ENCODE measurements around the gene AEBP2. TPM values are rescaled to one million over a fixed set of nuclear protein-coding genes. Genes with fewer than 3 reads are reported as not detected.
"Not testable (repeated sequence)": the region's sequence is repeated elsewhere in the genome, so short reads cannot be mapped to it uniquely, and the experiment has no call there.

Gene AEBP2
- total RNA-seq, 3 donors from 2014 or later (not counting 1 experiment from before 2014, with no cell fraction given), result 57.1 to 79.5 (median 61.8) TPM

DNA sequence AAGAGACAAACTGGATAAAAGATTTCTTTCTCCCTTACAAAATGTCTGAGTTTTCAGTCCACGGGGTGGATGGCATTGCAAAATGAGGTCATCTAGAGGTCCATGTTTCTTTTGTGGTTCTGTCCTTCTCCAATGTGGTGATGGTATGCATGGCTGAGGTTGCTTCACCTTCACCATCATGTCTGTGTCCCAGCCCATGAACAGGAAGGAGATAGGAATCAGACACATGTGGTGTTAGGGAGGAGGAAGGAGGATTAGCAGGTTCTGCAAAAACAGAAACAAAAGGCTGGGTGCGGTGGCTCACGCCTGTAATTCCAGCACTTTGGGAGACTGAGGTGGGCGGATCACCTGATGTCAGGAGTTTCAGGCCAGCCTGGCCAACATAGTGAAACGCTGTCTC, 11.0 kb upstream of the AEBP2 start:
- Mint-ChIP-seq H3K4me3 (peak overlapping the region; percentile 47), H3K27me3 (ENCODE audit: low read depth in 2 of 2) (no peaks in the 10 kb centered on the region), H3K27ac (no peak overlapping the region), H3K36me3 (no peaks in the 10 kb centered on the region), H3K4me1 (peaks cover 10 to 11% of the 10 kb centered on the region in 2 donors), H3K9me3 (no peaks in the 10 kb centered on the region)
- DNase-seq, result no peak
- Histone ChIP-seq H3K27ac (ENCODE audit: low read length) (no peak overlapping the region), H3K4me1 (ENCODE audit: control insufficient read depth, insufficient read depth, low read length) (peaks cover 11% of the 10 kb centered on the region), H3K9me3 (ENCODE audit: control insufficient read depth, insufficient read depth, low read length) (no peaks in the 10 kb centered on the region), H3K36me3 (ENCODE audit: control insufficient read depth, insufficient read depth, low read length) (no peaks in the 10 kb centered on the region), H3K4me3 (ENCODE audit: low read length) (no peak overlapping the region), H3K27me3 (ENCODE audit: control insufficient read depth, insufficient read depth, low read length) (no peaks in the 10 kb centered on the region)
- intact Hi-C loops (cut with micrococcal nuclease), result no loop called here
- WGBS (ENCODE audit: insufficient coverage), result 49% methylated on average over 4 of the region's 5 CpGs
- TF ChIP-seq, protein P1, sequence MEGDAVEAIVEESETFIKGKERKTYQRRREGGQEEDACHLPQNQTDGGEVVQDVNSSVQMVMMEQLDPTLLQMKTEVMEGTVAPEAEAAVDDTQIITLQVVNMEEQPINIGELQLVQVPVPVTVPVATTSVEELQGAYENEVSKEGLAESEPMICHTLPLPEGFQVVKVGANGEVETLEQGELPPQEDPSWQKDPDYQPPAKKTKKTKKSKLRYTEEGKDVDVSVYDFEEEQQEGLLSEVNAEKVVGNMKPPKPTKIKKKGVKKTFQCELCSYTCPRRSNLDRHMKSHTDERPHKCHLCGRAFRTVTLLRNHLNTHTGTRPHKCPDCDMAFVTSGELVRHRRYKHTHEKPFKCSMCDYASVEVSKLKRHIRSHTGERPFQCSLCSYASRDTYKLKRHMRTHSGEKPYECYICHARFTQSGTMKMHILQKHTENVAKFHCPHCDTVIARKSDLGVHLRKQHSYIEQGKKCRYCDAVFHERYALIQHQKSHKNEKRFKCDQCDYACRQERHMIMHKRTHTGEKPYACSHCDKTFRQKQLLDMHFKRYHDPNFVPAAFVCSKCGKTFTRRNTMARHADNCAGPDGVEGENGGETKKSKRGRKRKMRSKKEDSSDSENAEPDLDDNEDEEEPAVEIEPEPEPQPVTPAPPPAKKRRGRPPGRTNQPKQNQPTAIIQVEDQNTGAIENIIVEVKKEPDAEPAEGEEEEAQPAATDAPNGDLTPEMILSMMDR (IDR thresholded peaks at IDR 0.05), result no peak
- peak in 2 of 3 donors; percentile 29 to 69 for ATAC-seq

DNA sequence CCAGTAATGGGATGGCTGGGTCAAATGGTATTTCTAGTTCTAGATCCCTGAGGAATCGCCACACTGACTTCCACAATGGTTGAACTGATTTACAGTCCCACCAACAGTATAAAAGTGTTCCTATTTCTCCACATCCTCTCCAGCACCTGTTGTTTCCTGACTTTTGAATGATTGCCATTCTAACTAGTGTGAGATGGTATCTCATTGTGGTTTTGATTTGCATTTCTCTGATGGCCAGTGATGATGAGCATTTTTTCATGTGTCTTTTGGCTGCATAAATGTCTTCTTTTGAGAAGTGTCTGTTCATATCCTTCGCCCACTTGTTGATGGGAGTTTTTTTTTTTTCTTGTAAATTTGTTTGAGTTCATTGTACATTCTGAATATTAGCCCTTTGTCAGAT, 9.8 kb upstream of the AEBP2 start:
- H3K27me3 ChIP-seq (ENCODE audit: control insufficient read depth, insufficient read depth, low read length); ATAC-seq; intact Hi-C loops (cut with micrococcal nuclease); H3K27ac ChIP-seq (ENCODE audit: low read length); H3K4me3 ChIP-seq (ENCODE audit: low read length); H3K36me3 ChIP-seq (ENCODE audit: control insufficient read depth, insufficient read depth, low read length); DNase-seq; H3K27me3 Mint-ChIP-seq (ENCODE audit: low read depth in 2 of 2); H3K9me3 Mint-ChIP-seq; H3K27ac Mint-ChIP-seq; H3K9me3 ChIP-seq (ENCODE audit: control insufficient read depth, insufficient read depth, low read length); H3K36me3 Mint-ChIP-seq; H3K4me3 Mint-ChIP-seq: not testable (repeated sequence)
- H3K4me1 Mint-ChIP-seq, result peaks cover 8 to 13% of the 10 kb centered on the region in 2 donors
- H3K4me1 ChIP-seq (ENCODE audit: control insufficient read depth, insufficient read depth, low read length), result peaks cover 15% of the 10 kb centered on the region
- WGBS (ENCODE audit: insufficient coverage), result 100% methylated on average over 1 of the region's 2 CpGs

DNA sequence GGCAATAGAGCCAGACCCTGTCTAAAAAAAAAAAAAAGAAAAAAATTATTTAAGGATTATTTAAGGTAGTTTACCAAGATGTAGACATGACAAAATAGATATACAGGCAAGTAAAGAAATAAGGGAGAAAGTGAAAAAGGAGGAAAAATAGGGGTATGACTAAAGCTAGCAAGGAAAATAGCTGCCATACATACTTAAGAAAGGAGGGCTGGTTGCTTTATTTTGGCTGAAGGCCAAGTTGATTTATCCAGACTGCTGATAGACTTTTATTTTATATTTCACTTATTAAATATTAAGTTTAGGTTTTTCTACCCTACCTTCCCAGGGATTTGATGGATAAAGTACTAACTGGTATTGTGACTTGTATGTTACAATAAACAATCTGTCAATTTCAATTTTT, 8.3 kb upstream of the AEBP2 start:
- TF ChIP-seq, protein P1 (IDR thresholded peaks at IDR 0.05), result no peak
- no peak overlapping the region for H3K27ac Mint-ChIP-seq
- no peak for ATAC-seq

DNA sequence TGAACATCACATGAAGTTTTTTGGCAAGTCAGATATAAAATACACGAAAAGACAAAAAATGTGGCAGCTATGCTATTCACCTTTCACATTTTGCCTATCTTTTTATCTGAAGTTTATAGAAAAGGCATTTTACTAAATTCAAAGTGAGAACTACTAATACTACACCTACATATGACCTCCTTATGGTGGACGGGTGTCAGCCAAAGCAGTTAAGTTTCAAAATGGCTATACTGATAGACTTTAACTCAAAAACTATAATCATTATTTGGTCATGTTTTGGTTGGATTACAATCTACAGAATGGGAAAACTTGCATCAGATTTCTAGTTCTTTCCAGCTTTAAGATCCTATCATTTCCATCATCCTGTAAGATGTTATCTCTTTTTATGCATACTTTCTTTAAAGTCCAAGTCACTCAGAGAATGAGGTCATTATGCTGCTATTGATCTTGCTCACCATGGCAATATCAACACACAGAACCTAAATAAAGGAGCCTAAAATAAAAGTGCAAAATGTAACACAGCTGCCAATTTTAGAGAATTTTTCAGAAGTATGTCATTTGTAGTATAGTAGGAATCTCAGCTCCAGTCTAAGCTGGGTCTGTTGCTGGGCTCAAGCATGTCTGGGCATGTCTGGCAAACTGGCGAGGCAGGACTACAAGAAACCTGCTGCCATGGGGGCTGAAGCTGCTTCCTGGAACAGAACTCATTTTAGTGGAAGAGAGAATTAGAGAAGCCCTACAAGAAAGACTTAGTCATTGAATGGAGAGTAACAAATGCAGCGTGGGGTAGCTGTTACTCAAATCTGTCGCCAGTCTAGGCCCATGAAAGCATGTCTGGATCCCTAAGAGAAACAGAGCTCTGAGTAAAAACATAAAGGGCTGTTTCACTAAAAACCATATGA, 7.6 kb upstream of the AEBP2 start:
- DNase-seq (no peak), ATAC-seq (no peak)
- H3K4me3 ChIP-seq (ENCODE audit: low read length), result no peak overlapping the region
- intact Hi-C loops (cut with micrococcal nuclease), result no loop called here
- no peak overlapping the region for H3K27ac Mint-ChIP-seq
- TF ChIP-seq, protein P1 (IDR thresholded peaks at IDR 0.05), result no peak
- no peaks in the 10 kb centered on the region for H3K36me3 Mint-ChIP-seq
- no peaks in the 10 kb centered on the region for H3K27me3 ChIP-seq (ENCODE audit: control insufficient read depth, insufficient read depth, low read length)
- no peak overlapping the region for H3K27ac ChIP-seq (ENCODE audit: low read length)
- no peaks in the 10 kb centered on the region for H3K27me3 Mint-ChIP-seq (ENCODE audit: low read depth in 2 of 2)
- no peaks in the 10 kb centered on the region for H3K9me3 ChIP-seq (ENCODE audit: control insufficient read depth, insufficient read depth, low read length)
- H3K9me3 Mint-ChIP-seq, result no peaks in the 10 kb centered on the region
- peaks cover 21% of the 10 kb centered on the region for H3K4me1 ChIP-seq (ENCODE audit: control insufficient read depth, insufficient read depth, low read length)
- no peaks in the 10 kb centered on the region for H3K36me3 ChIP-seq (ENCODE audit: control insufficient read depth, insufficient read depth, low read length)
- no peak overlapping the region for H3K4me3 Mint-ChIP-seq
- 86% methylated on average over 4 of the region's 5 CpGs for WGBS (ENCODE audit: insufficient coverage)
- H3K4me1 Mint-ChIP-seq, result peaks cover 24% of the 10 kb centered on the region in 2 donors

More for the DNA sequence above, 8.3 kb upstream of the AEBP2 start:
- Histone ChIP-seq H3K27ac (ENCODE audit: low read length) (no peak overlapping the region), H3K4me1 (ENCODE audit: control insufficient read depth, insufficient read depth, low read length) (peaks cover 21% of the 10 kb centered on the region), H3K36me3 (ENCODE audit: control insufficient read depth, insufficient read depth, low read length) (no peaks in the 10 kb centered on the region), H3K4me3 (ENCODE audit: low read length) (no peak overlapping the region), H3K27me3 (ENCODE audit: control insufficient read depth, insufficient read depth, low read length) (no peaks in the 10 kb centered on the region), H3K9me3 (ENCODE audit: control insufficient read depth, insufficient read depth, low read length) (no peaks in the 10 kb centered on the region)
- intact Hi-C loops (cut with micrococcal nuclease), result no loop called here
- no peak for DNase-seq
- Mint-ChIP-seq H3K4me1 (peaks cover 19 to 24% of the 10 kb centered on the region in 2 donors), H3K4me3 (no peak overlapping the region), H3K9me3 (no peaks in the 10 kb centered on the region), H3K27me3 (ENCODE audit: low read depth in 2 of 2) (no peaks in the 10 kb centered on the region), H3K36me3 (no peaks in the 10 kb centered on the region)

Measured in natural killer cell (primary cell).